Activated CD8-positive, alpha-beta memory T cell treated with anti-CD3 and anti-CD28 coated beads, Interleukin-2, amount 50 U/mL, for 48 hours (primary cell): ENCODE measurements around the gene MAPK8IP2.

Experiments used
- DNase-seq: peaks from one replicate; pipeline ENCODE4 v3.0.0-alpha.2; 2020

MAPK8IP2 gene

DNA sequence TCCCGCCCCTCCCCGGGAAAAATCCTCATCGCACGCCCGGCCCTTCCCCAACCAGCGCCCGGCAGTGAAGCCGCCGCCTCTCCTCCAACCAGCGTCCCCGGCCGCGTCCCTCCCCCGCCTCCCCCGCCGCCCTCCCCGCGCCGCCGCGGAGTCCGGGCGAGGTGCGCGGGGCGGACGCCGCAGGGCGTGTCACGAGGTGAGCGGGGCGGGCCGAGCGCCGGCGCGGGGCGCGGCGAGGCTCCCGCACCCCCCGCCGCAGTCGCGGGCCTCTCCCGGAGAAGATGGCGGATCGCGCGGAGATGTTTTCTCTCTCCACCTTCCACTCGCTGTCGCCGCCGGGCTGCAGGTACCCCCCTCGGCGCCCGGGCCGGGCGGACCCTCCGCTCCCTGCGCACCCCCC is at the start of gene MAPK8IP2:
MAPK8IP2 (plus strand) TSS at position 256 of the 400 bp plus-strand sequence; CDS start at position 282, 26 bp downstream.
- DNase-seq, result no peak

DNA sequence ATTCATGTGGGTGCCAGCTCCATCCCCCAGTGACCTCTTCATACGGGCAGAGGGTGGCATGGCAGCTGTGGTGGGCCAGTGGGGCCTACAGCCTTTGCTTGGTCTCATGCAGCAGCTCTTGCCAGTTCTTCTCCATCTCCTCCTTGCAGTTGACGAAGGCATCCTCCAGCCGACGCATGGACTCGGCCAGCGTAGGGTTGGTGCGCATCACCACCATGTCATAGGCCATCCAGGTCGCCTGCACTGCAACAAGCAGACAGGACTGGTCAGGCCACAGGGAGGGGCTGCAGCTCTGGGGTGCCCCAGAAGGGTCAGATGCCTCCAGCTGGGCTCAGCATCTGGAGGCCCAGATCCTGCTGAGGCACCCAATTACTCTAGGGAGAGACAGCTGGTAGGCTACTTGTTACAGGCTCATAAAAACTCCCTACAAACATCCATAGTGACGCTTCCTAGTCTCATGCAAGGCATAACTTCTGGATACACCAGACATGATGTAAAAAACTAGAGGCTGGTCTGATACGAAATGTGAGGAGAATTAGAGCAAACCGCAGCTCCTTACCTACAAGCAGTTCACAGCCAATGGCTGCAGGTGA is 49.3 kb upstream of the MAPK8IP2 start:
- no peak for DNase-seq

DNA sequence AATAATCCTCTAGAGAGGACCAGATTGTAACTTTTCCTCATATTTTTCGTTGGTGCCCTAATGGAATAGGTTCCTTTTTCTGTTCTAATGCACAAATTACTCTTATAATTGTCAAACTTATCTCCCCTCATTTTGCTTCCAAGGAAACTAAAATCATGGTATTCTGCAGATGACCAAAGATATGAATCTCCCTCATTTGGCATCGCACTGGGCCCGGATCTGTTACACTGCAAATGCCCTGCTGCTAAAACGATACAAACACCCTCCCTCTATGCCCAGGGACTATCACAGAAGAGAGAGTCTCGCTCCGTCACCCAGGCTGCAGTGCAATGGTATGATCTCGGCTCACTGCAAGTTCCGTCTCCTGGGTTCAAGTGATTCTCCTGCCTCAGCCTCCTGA is 47.3 kb upstream of the MAPK8IP2 start:
- no peak for DNase-seq

DNA sequence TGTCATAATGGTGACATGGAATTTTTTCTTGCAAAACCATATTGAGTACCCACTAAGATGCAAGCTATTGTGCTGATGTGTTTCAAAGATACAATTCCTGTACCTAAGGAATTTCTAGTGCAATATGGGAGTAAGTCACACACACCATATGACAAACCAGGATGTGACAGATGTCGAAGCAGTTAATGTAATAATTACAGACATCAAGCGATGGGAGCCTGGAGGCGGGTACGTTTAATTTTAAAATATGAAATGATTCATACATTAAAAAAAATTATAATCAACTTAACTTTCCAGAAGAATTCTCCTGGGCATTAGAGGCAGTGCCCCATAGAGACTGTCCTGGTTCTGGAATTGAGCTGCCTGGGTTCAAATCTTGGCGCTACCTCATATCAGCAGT is 43.9 kb upstream of the MAPK8IP2 start:
- DNase-seq, result no peak

DNA sequence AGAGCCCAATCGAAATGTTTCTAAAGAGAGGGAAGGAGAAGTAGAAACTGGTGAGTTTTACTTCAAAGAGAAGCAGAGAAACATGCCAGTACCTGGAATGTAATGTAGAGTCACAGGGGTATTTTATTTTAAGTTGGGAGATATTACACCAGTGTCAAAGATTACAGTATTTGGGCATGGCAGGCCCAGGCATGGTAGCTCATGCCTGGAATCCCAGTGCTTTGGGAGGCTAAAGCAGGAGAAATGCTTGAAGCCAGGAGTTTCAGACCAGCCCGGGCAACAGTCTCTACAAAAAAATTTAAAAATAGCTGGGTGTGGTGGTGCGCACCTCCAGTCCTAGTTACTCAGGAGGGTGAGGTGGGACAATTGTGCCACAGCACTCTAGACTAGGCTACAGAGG is 40.6 kb upstream of the MAPK8IP2 start:
- no peak for DNase-seq

DNA sequence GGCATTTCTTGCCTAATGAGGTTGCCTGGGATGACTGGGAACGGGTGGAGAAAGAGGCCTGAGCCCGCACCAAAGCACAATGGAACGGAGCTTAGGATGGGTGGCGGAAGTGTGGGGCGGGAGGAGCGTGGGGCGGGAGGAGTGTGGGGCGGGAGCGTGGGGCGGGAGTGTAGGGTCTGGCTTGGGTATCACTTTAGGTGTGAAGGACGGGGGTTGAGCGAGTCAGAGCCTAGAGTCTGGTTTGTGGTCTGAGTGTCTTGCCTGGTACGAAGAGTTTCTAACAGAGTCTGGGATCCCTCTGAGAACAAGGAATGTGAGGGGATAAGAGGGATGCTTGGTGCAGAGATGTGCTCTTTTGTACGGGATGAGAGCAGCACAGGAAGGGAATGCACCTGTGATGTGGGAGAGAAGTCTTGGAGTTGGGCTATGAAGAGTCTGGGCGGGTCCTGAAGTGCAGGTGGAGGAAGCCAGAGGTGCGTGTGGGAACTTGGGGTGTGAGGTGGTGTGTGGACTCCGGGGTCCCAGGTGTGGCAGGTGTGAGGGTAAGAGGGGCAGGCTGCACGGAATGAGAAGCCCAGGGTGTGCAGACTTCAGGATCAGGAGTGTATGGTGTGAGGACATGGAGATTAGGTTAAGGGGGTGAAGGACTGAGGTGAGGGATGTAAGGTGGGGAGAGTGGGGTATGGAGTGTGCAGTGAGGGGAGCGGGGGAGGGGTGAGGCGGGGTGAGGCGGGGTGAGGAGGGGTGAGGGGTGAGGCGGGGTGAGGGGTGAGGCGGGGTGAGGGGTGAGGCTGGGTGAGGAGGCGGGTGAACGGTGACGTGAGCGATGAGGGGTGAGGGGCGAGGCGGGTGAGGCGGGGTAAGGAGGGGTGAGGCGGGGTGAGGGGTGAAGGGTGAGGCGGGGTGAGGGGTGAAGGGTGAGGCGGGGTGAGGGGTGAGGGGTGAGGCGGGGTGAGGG is 38.9 kb upstream of the MAPK8IP2 start:
- no peak for DNase-seq

DNA sequence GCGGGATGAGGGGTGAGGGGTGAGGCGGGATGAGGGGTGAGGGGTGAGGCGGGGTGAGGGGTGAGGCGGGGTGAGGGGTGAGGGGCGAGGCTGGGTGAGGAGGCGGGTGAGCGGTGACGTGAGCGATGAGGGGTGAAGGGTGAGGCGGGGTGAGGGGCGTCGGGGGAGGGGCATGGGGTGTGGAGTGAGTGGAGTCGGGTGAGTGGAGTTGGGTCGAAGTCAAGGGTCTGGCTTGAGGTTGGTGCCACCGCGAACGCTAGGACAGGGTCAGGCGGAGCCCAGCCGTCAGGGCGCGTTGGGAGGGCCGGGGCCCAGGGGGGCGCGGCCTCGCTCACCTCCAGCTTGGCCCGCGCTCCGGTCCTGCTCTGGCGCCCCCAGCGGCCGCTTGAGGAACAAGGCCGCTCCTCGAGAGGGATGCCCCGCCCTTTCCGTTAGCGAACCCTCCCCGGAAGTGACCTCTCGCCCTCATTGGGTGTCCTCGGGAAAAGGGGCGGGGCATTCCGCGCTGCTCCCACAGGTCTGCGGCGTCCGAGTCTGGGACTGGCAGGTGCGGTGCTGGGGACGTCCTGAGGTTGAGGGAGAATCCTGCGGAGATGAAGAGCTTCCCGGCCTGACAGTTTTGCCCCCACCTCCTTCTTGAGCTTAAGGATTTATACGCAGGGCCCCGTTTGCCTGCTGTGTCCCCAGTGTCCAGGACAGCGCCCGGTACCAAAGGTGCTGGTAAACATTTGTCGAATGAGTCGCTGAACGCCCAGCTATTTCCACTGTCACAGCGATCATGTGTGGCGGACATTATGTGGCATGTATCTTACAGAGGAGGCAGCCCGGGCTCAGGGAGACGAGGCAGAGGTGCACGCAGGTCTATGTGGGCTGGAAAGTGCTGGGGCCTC is 37.8 kb upstream of the MAPK8IP2 start, which contains the start of gene SYCE3:
SYCE3 (minus strand) TSS at position 397 of the 890 bp plus-strand sequence. CDS start 6,514 bp downstream, outside the sequence.
- peak; percentile 99 for DNase-seq

DNA sequence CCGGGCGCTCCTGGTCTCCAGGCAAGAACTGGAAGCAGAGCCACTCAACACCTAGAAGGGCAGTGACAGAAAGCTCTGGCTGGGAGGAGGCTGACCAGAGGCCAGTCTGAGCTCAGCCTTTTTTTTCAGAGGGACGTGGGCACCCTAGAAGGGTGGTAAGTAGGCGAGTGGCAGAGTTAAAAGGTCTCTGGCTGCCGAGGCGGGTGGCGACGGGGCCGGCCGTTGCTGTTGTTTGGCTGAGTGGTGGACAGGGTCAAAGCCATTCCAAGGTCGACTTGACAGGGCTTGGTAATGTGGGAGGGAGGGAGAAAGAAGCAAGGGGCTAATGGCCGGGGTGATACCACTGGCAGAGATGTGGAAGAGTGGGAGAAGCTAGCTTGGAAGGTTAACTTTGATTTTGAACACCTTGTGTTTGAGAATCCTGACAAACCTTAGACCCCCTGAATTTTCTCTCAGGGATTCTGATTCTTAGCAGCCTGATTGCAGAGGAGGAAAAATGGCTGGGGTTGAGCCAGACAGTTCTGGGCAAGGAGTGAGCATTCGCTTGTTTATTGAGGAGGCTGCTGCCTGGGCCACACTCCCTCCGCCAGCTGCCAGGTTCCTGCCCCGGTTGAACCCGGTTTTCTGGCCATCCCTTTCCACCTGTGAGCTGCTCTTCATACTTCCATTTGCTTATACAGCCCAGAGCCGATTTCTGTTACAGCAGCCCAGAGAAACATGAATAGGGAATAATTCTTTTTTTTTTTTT is 37.0 kb upstream of the MAPK8IP2 start:
- no peak for DNase-seq

DNA sequence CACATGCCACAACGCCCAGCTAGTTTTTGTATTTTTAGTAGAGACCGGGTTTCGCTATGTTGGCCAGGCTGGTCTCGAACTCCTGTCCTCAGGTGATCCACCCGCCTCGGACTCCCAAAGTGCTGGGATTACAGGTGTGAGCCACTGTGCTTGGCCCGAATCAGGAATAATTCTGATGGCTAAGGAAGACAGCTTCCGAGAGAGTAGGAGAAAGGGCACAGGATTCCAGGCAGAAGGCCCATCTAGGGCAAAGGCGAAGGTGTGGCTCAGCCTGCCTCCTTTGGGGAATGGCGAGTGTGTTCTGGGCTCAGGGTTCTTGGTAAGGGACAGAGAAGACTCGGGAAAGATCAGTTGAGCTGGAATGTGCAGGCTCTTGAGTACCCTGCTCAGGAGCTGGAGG is 36.3 kb upstream of the MAPK8IP2 start:
- DNase-seq, result no peak

DNA sequence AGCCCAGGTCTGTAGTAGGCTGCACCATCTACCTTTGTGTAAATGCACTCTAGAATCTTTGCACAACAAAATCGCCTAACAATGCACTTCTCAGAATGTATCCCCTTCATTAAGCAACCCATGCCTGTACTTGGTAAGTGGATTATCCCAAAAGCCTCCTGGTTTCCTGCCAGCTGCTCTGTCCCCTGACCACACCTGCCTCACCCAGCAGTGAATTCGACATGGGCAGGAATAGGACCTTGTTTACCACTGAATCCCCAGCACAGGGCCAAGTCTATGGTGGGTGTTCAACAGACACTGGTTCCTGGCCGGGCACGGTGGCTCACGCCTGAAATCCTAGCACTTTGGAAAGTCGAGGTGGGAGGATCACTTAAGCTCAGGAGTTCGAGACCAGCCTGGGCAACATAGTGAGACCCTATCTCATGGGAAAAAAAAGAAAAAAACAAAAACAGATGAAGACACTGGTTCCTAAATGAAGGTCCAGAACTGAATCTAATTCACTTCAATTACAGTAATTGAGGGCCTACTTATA is 32.8 kb upstream of the MAPK8IP2 start:
- no peak for DNase-seq

DNA sequence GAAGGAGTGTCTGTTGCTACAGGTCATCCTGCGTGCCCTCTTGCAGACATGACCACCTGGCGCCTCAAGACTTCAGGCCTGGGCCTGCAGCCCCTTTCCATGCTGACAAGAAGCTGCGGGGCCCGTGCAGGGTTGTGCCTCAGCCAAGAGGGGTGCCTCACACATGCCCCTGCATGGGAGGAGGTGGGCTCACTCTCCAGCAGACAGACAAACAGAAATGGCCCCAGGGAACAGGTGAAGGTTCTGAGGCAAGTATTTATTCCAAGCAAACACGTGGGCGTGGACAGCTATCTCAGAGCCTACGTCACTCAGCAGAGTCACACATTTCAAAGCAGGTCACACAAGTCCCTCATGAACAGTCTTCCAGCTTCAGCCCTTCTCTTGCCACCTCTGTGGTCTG is 32.0 kb upstream of the MAPK8IP2 start:
- DNase-seq, result no peak

DNA sequence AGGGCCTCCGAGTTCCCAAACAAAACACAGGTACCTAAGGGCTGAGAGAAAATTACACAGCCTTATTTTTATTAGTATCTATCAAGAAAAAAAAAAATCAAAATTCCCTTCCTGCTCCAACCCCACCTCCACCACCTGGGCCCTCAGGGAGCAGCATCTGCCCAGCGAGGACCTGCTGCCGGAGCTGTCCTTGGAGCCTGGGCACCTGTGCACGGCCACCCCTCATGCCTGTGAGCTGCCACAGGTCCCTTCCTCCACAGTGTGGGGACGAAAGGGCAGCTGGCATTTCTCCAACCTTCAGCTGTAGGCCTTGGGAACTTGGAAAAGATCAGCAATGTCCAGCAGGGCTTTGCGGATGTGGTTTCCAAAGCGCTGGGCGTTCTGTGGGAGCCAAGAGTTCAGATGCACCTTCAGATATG is 31.5 kb upstream of the MAPK8IP2 start:
- no peak for DNase-seq

DNA sequence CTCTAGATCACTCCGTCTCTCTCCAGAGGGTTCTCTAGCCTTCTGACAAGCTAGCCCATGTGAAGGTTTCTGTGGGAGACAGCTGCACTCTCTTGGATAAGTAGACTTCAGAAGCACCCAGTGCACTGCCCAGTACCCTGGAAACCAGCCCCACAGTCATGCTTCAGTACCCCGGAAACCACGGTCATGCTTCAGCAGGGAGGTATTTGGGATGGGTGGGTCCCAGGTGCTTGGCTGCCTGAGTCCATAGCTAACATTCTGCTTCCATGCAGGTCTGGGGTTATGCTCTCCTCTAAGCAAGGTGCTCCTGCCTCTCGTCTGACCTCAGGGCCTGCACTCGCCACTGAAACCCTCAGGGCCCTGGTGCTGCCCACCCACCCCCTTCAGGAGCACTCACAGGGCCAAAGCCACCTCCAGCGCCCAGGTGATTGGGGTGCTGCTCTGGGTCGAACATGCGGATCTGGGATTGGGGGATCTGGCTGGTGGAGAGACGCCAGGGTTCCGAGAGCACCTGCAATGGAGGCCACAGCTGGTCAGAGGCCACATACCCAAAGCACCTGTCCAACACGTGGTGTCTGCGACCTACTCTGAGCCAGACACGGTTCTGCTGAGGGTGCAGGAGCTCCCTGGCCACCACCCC is 30.6 kb upstream of the MAPK8IP2 start:
- no peak for DNase-seq

DNA sequence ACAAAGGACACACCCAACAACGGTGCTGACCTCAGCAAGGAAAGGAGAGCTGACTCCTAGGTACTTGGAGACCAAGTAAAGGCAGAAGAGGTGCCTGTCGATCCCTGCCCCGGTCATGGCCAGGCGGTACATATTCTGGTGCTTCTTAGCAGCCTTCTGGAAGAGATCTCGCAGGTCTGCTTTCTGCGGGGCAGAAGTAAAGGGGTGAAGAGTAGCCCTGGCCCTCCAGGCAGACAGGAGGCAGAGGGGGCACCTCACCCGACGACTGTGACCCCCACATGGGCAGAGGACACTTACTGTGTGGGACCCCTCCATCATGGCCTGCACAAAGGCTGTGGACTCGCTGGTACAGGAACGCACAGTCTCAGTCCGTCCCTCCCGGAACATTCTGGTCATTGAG is 29.7 kb upstream of the MAPK8IP2 start:
- no peak for DNase-seq

DNA sequence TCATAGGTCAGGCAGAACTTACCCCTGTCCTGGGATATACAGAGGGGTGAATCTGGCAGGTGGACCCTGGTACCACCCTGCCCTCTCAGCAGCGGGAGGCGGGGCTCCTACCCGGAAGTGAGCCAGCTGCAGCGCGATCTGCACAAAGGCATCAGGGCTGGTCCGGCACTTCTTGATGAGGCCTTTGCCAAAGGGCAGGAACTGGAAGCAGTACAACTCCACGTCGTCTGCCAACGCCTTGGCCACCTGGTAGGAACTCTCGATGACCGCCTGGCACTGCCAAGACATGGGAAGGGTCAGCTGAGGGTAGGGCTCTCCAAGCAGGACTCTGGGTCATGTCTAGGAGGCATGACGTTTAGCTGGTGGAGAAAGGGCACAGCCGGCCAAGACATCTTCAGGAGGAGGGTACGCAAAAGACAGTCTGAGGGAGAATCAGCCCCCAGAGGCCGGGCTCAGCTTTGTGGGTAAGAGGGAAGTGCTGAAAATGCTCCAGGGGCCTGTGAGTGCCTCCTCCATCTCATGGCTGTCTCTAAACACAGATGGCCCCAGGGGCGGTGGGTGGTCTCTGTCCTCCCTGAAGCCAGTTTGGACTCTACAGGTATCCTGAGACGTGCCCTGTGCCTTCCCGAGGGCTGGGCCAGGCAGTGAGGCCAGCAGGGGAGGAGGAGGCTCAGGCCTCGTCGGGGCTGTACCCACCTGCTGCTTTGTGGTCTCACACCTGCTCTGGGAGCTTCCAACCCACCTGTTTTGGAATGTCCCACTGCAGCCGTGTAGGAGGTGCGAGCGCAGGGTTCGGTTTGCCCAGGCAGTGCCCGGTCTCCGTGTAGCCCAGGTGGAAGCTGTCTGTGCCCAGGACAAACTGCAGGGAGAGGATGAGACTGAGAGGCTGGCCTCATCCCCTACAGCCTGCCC is 29.1 kb upstream of the MAPK8IP2 start:
- DNase-seq, result no peak

DNA sequence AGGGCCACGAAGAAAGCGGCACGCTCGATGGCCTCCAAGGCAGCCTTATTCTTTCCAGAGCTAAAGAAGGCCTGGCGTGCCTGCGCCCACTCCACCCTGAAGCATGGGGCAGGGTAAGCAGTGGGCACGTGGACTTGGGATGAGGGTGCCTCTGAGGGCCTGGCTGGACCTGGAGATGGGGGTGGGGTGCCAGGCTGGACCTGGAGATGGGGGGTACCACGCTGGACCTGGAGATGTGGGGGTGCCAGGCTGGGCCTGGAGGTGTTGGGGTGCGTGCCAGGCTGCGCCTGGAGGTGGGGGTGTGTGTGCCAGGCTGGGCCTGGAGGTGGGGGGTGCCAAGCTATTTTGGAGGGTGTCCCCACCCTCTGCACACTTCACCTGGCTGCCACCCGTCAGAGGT is 27.6 kb upstream of the MAPK8IP2 start:
- DNase-seq, result no peak

DNA sequence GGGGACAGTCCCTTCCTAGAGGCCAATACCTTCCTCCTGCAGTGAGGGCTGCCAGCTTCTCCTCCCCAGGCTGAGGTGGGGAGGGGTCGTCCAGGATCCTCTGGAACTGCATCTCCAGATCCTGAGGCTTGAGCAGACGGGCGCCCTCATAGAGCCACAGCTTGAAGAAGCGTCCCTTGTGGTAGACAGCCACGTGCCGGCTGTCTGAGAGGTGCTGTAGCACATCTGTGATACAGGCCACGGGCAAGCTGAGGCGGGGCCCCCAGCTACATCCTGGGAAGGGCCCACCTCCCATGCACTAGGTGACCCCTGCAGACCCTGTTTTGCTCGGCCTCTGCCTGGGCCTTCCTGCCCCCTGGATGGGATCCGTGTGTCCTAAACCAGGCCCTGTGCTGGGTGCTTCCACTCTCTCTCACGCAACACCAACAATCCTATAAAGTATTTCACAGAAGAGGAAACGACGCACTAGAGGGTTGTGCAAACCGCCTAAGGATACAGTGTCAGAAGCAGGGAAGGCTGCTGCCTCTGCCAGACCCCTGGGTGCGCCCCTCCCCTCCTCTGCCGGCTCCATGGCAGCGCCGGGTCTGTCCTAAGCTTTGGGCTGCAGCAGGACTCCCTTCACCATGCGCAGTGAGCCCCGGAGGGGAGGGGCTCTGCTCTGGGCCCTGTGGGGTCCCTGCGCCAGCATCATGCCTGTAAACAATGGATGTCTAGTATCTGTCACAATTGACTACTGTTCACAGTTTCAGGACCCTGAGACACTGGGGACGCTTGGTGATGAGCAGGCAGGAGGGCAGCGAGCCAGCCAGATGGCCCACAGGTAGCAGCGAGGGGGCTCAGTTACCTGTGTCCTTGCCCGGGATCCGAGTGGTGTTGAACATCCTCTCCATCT is 26.9 kb upstream of the MAPK8IP2 start:
- DNase-seq, result no peak

DNA sequence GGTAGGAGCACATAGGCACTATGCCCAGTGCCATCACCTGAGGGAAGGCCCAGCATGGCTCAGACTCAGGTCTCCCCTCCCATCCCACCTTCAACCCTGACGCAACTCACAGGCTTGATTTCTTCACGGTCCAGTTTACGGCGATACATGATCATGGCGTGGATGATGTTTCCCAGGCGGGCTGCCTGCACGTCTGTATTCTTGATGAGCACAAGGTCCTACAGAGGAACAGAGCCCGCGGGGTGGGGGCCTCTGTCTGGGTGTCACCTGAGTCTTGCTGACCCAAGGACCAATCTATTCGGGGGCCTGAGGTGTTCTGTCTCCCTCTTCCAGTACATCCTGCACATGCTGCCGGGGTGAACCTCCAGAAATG is 26.2 kb upstream of the MAPK8IP2 start:
- DNase-seq, result no peak

DNA sequence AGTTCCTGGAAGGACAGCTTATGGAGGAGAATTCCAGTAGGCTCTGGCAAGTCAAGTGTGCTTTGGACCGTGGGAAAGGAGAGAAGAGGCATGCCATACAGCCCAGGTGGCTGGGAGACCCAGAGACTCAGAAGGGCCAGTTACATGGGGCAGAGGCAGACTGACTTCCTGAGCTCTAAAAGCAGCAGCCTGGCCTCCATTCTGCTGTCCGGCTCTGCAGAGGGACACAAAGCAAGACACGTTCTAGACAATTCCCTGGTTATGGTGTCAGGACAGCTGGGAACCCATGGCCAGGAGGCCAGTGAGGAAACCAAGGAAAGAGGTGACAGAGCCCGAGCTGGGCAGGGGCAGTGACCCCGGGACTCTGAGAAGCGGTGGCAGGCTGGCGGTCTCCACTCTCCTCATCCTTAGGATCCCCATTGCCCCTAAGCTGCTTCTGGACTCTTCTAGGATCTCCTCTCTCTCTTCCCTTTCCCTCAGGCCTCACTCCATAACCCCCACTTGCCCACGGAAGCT is 25.1 kb upstream of the MAPK8IP2 start:
- DNase-seq, result no peak
